ENCODE results near the gene PCYT2. TPM values are rescaled to one million over a fixed set of nuclear protein-coding genes. Genes with fewer than 3 reads are reported as not detected.
A peak's percentile ranks its signal among the peaks of the same experiment; 100 is the strongest.

The PCYT2 gene
- total and polyA plus RNA-seq, 2 donors (not counting 1 experiment from before 2014, with no cell fraction given) = 46.0 to 65.6 TPM

- Histone ChIP-seq H3K9ac (ENCODE audit: insufficient read depth, low read length) (no peak overlapping the region), H3K36me3 (ENCODE audit: control insufficient read depth, insufficient read depth, low read length) (peaks cover 37% of the 10 kb centered on the region)
These were observed 22.1 kb downstream of the PCYT2 start for GRCh38 chr17:81888988-81889595.

GRCh38 chr17:81888105-81888987 is 22.9 kb downstream of the PCYT2 start:
- peaks cover 35% of the 10 kb centered on the region for H3K36me3 ChIP-seq (ENCODE audit: control insufficient read depth, insufficient read depth, low read length)
- no peaks in the 10 kb centered on the region for H3K27me3 ChIP-seq (ENCODE audit: control insufficient read depth, insufficient read depth, low read length)
- H2AFZ ChIP-seq (ENCODE audit: low read length) = no peak overlapping the region
- H3K4me1 ChIP-seq (ENCODE audit: control insufficient read depth, extremely low read depth, insufficient read depth, low read length) = peaks cover 19% of the 10 kb centered on the region
- H3K9ac ChIP-seq (ENCODE audit: insufficient read depth, low read length) = no peak overlapping the region
- no peak for DNase-seq (ENCODE audit: low read depth in 2 of 2)
- no peak overlapping the region for H3K4me2 ChIP-seq (ENCODE audit: extremely low read depth, insufficient read depth, low read length)
- no peak overlapping the region for H3K27ac ChIP-seq (ENCODE audit: insufficient read depth, low read length)
- peaks cover 59% of the 10 kb centered on the region for H3K79me2 ChIP-seq (ENCODE audit: control insufficient read depth, insufficient read depth, low read length)
- TF ChIP-seq CTCF (conservative IDR thresholded peaks at IDR 0.05 in 1 of 2, IDR thresholded peaks at IDR 0.05 in 1 of 2; ENCODE audit: low read depth in 1 of 2, low read length in 2 of 2) (no peak), EZH2 (IDR thresholded peaks at IDR 0.05; ENCODE audit: low read length, missing control alignments) (no peak)
- H3K4me3 ChIP-seq (replicated peaks in 1 of 4; ENCODE audit: control extremely low read depth in 1 of 4, insufficient read depth in 1 of 4, low read depth in 3 of 4, low read length in 4 of 4) = no peak overlapping the region
- H3K9me3 ChIP-seq (ENCODE audit: control insufficient read depth, insufficient read depth, low read depth, low read length) = no peaks in the 10 kb centered on the region
- no peaks in the 10 kb centered on the region for H4K20me1 ChIP-seq (ENCODE audit: control insufficient read depth, extremely low read depth, insufficient read depth, low read length)

More at GRCh38 chr17:81888988-81889595, 22.1 kb downstream of the PCYT2 start:
- H3K27me3 ChIP-seq (ENCODE audit: control insufficient read depth, insufficient read depth, low read length) = no peaks in the 10 kb centered on the region
- peaks cover 64% of the 10 kb centered on the region for H3K79me2 ChIP-seq (ENCODE audit: control insufficient read depth, insufficient read depth, low read length)
- TF ChIP-seq CTCF (conservative IDR thresholded peaks at IDR 0.05 in 1 of 2, IDR thresholded peaks at IDR 0.05 in 1 of 2; ENCODE audit: low read depth in 1 of 2, low read length in 2 of 2) = no peak
- no peak overlapping the region for H3K4me2 ChIP-seq (ENCODE audit: extremely low read depth, insufficient read depth, low read length)
- no peak for DNase-seq (ENCODE audit: low read depth in 2 of 2)
- peaks cover 19% of the 10 kb centered on the region for H3K4me1 ChIP-seq (ENCODE audit: control insufficient read depth, extremely low read depth, insufficient read depth, low read length)
- H4K20me1 ChIP-seq (ENCODE audit: control insufficient read depth, extremely low read depth, insufficient read depth, low read length) = no peaks in the 10 kb centered on the region
- H2AFZ ChIP-seq (ENCODE audit: low read length) = no peak overlapping the region
- H3K4me3 ChIP-seq (replicated peaks in 1 of 4; ENCODE audit: control extremely low read depth in 1 of 4, insufficient read depth in 1 of 4, low read depth in 3 of 4, low read length in 4 of 4) = no peak overlapping the region
- no peak overlapping the region for H3K27ac ChIP-seq (ENCODE audit: insufficient read depth, low read length)
- H3K9me3 ChIP-seq (ENCODE audit: control insufficient read depth, insufficient read depth, low read depth, low read length) = no peaks in the 10 kb centered on the region

- Histone ChIP-seq H3K9me3 (ENCODE audit: control insufficient read depth, insufficient read depth, low read depth, low read length) (no peaks in the 10 kb centered on the region), H3K36me3 (ENCODE audit: control insufficient read depth, insufficient read depth, low read length) (peaks cover 35% of the 10 kb centered on the region), H2AFZ (ENCODE audit: low read length) (no peak overlapping the region), H3K9ac (ENCODE audit: insufficient read depth, low read length) (no peak overlapping the region), H3K4me2 (ENCODE audit: extremely low read depth, insufficient read depth, low read length) (no peak overlapping the region), H3K79me2 (ENCODE audit: control insufficient read depth, insufficient read depth, low read length) (peaks cover 47% of the 10 kb centered on the region), H3K27me3 (ENCODE audit: control insufficient read depth, insufficient read depth, low read length) (no peaks in the 10 kb centered on the region), H3K4me1 (ENCODE audit: control insufficient read depth, extremely low read depth, insufficient read depth, low read length) (peaks cover 19% of the 10 kb centered on the region), H3K4me3 (replicated peaks in 1 of 4; ENCODE audit: control extremely low read depth in 1 of 4, insufficient read depth in 1 of 4, low read depth in 3 of 4, low read length in 4 of 4) (no peak overlapping the region), H4K20me1 (ENCODE audit: control insufficient read depth, extremely low read depth, insufficient read depth, low read length) (no peaks in the 10 kb centered on the region), H3K27ac (ENCODE audit: insufficient read depth, low read length) (no peak overlapping the region)
- peak in 1 of 2 donors; percentile 68 for DNase-seq (ENCODE audit: low read depth in 2 of 2)
- no peak for TF ChIP-seq EZH2 (IDR thresholded peaks at IDR 0.05; ENCODE audit: low read length, missing control alignments)
- TF ChIP-seq CTCF (conservative IDR thresholded peaks at IDR 0.05 in 1 of 2, IDR thresholded peaks at IDR 0.05 in 1 of 2; ENCODE audit: low read depth in 1 of 2, low read length in 2 of 2) = no peak
These were observed 25.2 kb downstream of the PCYT2 start for GRCh38 chr17:81885869-81886548.
